GM18517 (cell line): Measurements from ENCODE around the gene ASIC3.
A peak's percentile ranks its signal among the peaks of the same experiment; 100 is the strongest.

Source experiments
- ATAC-seq: cut with Tn5 transposase; IDR thresholded peaks from one replicate; pipeline ENCODE4 v1.9.1; 2021; ENCODE audit warnings: mild to moderate bottlenecking, moderate library complexity; ENCODE audit not compliant: unreplicated experiment

ASIC3 gene

GRCh38 chr7:151056666-151057505 is 8.6 kb downstream of the ASIC3 start:
- ATAC-seq = no peak

- peak; percentile 39 for ATAC-seq
Measured at GRCh38 chr7:151057506-151057988, 9.2 kb downstream of the ASIC3 start, which contains the start of gene CDK5. TSS of gene CDK5 (minus strand) at chr7:151057897. CDS start at chr7:151057848, 49 bp downstream.

GRCh38 chr7:151057989-151058780 is 9.9 kb downstream of the ASIC3 start:
- peak; percentile 84 for ATAC-seq

GRCh38 chr7:151058781-151059366 is 10.5 kb downstream of the ASIC3 start:
- no peak for ATAC-seq

- ATAC-seq = no peak
Measured at GRCh38 chr7:151059367-151060112, 11.2 kb downstream of the ASIC3 start, which contains the start of gene SLC4A2. TSS of gene SLC4A2 (plus strand) at chr7:151059589. CDS start at chr7:151061988, 2,399 bp downstream.

GRCh38 chr7:151060113-151060415 is 11.7 kb downstream of the ASIC3 start:
- ATAC-seq = no peak

GRCh38 chr7:151060416-151061212 is 12.3 kb downstream of the ASIC3 start:
- ATAC-seq = no peak

- ATAC-seq = no peak
Measured at GRCh38 chr7:151061213-151062110, 13.1 kb downstream of the ASIC3 start.

GRCh38 chr7:151062111-151062398 is 13.7 kb downstream of the ASIC3 start:
- ATAC-seq = no peak

- ATAC-seq = no peak
Measured at GRCh38 chr7:151062399-151063211, 14.3 kb downstream of the ASIC3 start.

- ATAC-seq = no peak
Measured at GRCh38 chr7:151063212-151063561, 14.9 kb downstream of the ASIC3 start.

GRCh38 chr7:151064454-151064853 is 16.1 kb downstream of the ASIC3 start:
- no peak for ATAC-seq

GRCh38 chr7:151064993-151065392 is 16.7 kb downstream of the ASIC3 start:
- no peak for ATAC-seq

- no peak for ATAC-seq
Measured at GRCh38 chr7:151065516-151065915, 17.2 kb downstream of the ASIC3 start.

GRCh38 chr7:151066273-151066974 is 18.1 kb downstream of the ASIC3 start:
- no peak for ATAC-seq

- no peak for ATAC-seq
Measured at GRCh38 chr7:151068069-151068773, 19.9 kb downstream of the ASIC3 start.
